T-helper 1 cell treated with Interleukin-12 subunit alpha and Interleukin-12 subunit beta and Interleukin-4 antibody, amounts not matched to agents 30 ng/mL and 1 ng/mL, for 36 hours (primary cell): Measurements from ENCODE around the gene CHIC1. TPM values are rescaled to one million over a fixed set of nuclear protein-coding genes. Genes with fewer than 3 reads are reported as not detected.
"Not testable (repeated sequence)": the region's sequence is repeated elsewhere in the genome, so short reads cannot be mapped to it uniquely, and the experiment has no call there.

Experiments used
- intact Hi-C: fragments of 100-400 bp; cut with micrococcal nuclease; formaldehyde crosslinking; loops from one replicate; pipeline ENCODE4 v1.15.1; 2024
- total RNA-seq: library from RNA; stranded (reverse); gene quantifications from 2 replicates; pipeline ENCODE4 v1.2.3, GENCODE V29; 2022

Gene CHIC1
- 6.5 and 8.0 TPM in 2 replicates for total RNA-seq

- intact Hi-C loops: loop anchor here (1.0 to 5.0 kb wide), 8 partner anchors 52 to 1594 kb away; partner anchors contain the start of genes ABCB7 and NAP1L2
Measured at GRCh38 chrX:73562984-73563737, at the start of gene CHIC1. Gene CHIC1, plus strand, starts transcription at chrX:73563197. Its CDS starts 88 bp downstream, at chrX:73563285.

GRCh38 chrX:73522823-73523222 is 40.2 kb upstream of the CHIC1 start:
- intact Hi-C loops: not testable (repeated sequence)

- intact Hi-C loops: no loop called here
Measured at GRCh38 chrX:73524906-73525305, 38.1 kb upstream of the CHIC1 start.

GRCh38 chrX:73525928-73526690 is 36.9 kb upstream of the CHIC1 start:
- intact Hi-C loops: no loop called here

- intact Hi-C loops: not testable (repeated sequence)
Measured at GRCh38 chrX:73531655-73532054, 31.3 kb upstream of the CHIC1 start.

- intact Hi-C loops: no loop called here
Measured at GRCh38 chrX:73556159-73556558, 6.8 kb upstream of the CHIC1 start.

GRCh38 chrX:73561801-73562200 is 1.2 kb upstream of the CHIC1 start:
- intact Hi-C loops: loop anchor here (1.0 to 5.0 kb wide), 8 partner anchors 53 to 1596 kb away; partner anchors contain the start of genes ABCB7 and NAP1L2

- intact Hi-C loops: loop anchor here (1.0 to 5.0 kb wide), 8 partner anchors 52 to 1595 kb away; partner anchors contain the start of genes ABCB7 and NAP1L2
Measured at GRCh38 chrX:73562458-73562857, 539 bp upstream of the CHIC1 start.

GRCh38 chrX:73563738-73564068 is 706 bp downstream of the CHIC1 start:
- intact Hi-C loops: loop anchor here (2.0 to 5.0 kb wide), 7 partner anchors 51 to 1594 kb away; partner anchors contain the start of gene ABCB7

- intact Hi-C loops: no loop called here
Measured at GRCh38 chrX:73577361-73577760, 14.4 kb downstream of the CHIC1 start.

- intact Hi-C loops: no loop called here
Measured at GRCh38 chrX:73581002-73581628, 18.1 kb downstream of the CHIC1 start.

GRCh38 chrX:73597758-73598157 is 34.8 kb downstream of the CHIC1 start:
- intact Hi-C loops: not testable (repeated sequence)

GRCh38 chrX:73615022-73615421 is 52.0 kb downstream of the CHIC1 start:
- intact Hi-C loops: loop anchor here (2.0 kb wide), 1 partner anchor 52 kb away; the partner anchor contains the start of gene CHIC1

- intact Hi-C loops: not testable (repeated sequence)
Measured at GRCh38 chrX:73641669-73642068, 78.7 kb downstream of the CHIC1 start.

- intact Hi-C loops: no loop called here
Measured at GRCh38 chrX:73647212-73647611, 84.2 kb downstream of the CHIC1 start.

GRCh38 chrX:73647632-73648322 is 84.8 kb downstream of the CHIC1 start:
- intact Hi-C loops: no loop called here

- intact Hi-C loops: not testable (repeated sequence)
Measured at GRCh38 chrX:73661322-73661721, 98.3 kb downstream of the CHIC1 start.

GRCh38 chrX:73668779-73669178 is 105.8 kb downstream of the CHIC1 start:
- intact Hi-C loops: no loop called here

GRCh38 chrX:73681408-73681807 is 118.4 kb downstream of the CHIC1 start:
- intact Hi-C loops: no loop called here

- intact Hi-C loops: no loop called here
Measured at GRCh38 chrX:73683236-73683859, 120.4 kb downstream of the CHIC1 start.

GRCh38 chrX:73707014-73707413 is 144.0 kb downstream of the CHIC1 start:
- intact Hi-C loops: not testable (repeated sequence)
